ENCODE data around the gene WNK2.

The WNK2 gene

GRCh38 chr9:93258818-93259489 is 75.0 kb downstream of the WNK2 start:
- no peak overlapping the region for H3K4me3 ChIP-seq (ENCODE audit: low read depth, low read length)
- no peak for DNase-seq (ENCODE audit: low read depth)

GRCh38 chr9:93259490-93260262 is 75.7 kb downstream of the WNK2 start:
- no peak for DNase-seq (ENCODE audit: low read depth)

GRCh38 chr9:93260263-93261066 is 76.5 kb downstream of the WNK2 start:
- no peak overlapping the region for H3K4me3 ChIP-seq (ENCODE audit: low read depth, low read length)
- DNase-seq (ENCODE audit: low read depth): no peak

More at GRCh38 chr9:93259490-93260262, 75.7 kb downstream of the WNK2 start:
- H3K4me3 ChIP-seq (ENCODE audit: low read depth, low read length): no peak overlapping the region

- no peak overlapping the region for H3K4me3 ChIP-seq (ENCODE audit: low read depth, low read length)
- no peak for DNase-seq (ENCODE audit: low read depth)
Measured at GRCh38 chr9:93261281-93261680, 77.3 kb downstream of the WNK2 start.

GRCh38 chr9:93261735-93262523 is 78.0 kb downstream of the WNK2 start:
- DNase-seq (ENCODE audit: low read depth): no peak
- H3K4me3 ChIP-seq (ENCODE audit: low read depth, low read length): no peak overlapping the region

GRCh38 chr9:93262537-93263310 is 78.8 kb downstream of the WNK2 start:
- no peak overlapping the region for H3K4me3 ChIP-seq (ENCODE audit: low read depth, low read length)
- DNase-seq (ENCODE audit: low read depth): no peak

GRCh38 chr9:93263334-93264229 is 79.6 kb downstream of the WNK2 start:
- DNase-seq (ENCODE audit: low read depth): no peak
- no peak overlapping the region for H3K4me3 ChIP-seq (ENCODE audit: low read depth, low read length)

GRCh38 chr9:93264338-93265125 is 80.6 kb downstream of the WNK2 start:
- no peak overlapping the region for H3K4me3 ChIP-seq (ENCODE audit: low read depth, low read length)
- DNase-seq (ENCODE audit: low read depth): no peak

GRCh38 chr9:93265301-93265971 is 81.5 kb downstream of the WNK2 start:
- H3K4me3 ChIP-seq (ENCODE audit: low read depth, low read length): no peak overlapping the region
- no peak for DNase-seq (ENCODE audit: low read depth)

- H3K4me3 ChIP-seq (ENCODE audit: low read depth, low read length): no peak overlapping the region
- no peak for DNase-seq (ENCODE audit: low read depth)
Measured at GRCh38 chr9:93265972-93266371, 82.0 kb downstream of the WNK2 start.

- no peak for DNase-seq (ENCODE audit: low read depth)
- no peak overlapping the region for H3K4me3 ChIP-seq (ENCODE audit: low read depth, low read length)
Measured at GRCh38 chr9:93266521-93267001, 82.6 kb downstream of the WNK2 start.

- no peak overlapping the region for H3K4me3 ChIP-seq (ENCODE audit: low read depth, low read length)
- no peak for DNase-seq (ENCODE audit: low read depth)
Measured at GRCh38 chr9:93267091-93267541, 83.2 kb downstream of the WNK2 start.

GRCh38 chr9:93267681-93268505 is 84.0 kb downstream of the WNK2 start:
- DNase-seq (ENCODE audit: low read depth): no peak
- H3K4me3 ChIP-seq (ENCODE audit: low read depth, low read length): no peak overlapping the region

- DNase-seq (ENCODE audit: low read depth): no peak
- H3K4me3 ChIP-seq (ENCODE audit: low read depth, low read length): no peak overlapping the region
Measured at GRCh38 chr9:93268551-93269314, 84.8 kb downstream of the WNK2 start.

- no peak for DNase-seq (ENCODE audit: low read depth)
- H3K4me3 ChIP-seq (ENCODE audit: low read depth, low read length): no peak overlapping the region
Measured at GRCh38 chr9:93270976-93271375, 87.0 kb downstream of the WNK2 start.
